ENCODE results near the gene POU3F3.

POU3F3 gene

DNA sequence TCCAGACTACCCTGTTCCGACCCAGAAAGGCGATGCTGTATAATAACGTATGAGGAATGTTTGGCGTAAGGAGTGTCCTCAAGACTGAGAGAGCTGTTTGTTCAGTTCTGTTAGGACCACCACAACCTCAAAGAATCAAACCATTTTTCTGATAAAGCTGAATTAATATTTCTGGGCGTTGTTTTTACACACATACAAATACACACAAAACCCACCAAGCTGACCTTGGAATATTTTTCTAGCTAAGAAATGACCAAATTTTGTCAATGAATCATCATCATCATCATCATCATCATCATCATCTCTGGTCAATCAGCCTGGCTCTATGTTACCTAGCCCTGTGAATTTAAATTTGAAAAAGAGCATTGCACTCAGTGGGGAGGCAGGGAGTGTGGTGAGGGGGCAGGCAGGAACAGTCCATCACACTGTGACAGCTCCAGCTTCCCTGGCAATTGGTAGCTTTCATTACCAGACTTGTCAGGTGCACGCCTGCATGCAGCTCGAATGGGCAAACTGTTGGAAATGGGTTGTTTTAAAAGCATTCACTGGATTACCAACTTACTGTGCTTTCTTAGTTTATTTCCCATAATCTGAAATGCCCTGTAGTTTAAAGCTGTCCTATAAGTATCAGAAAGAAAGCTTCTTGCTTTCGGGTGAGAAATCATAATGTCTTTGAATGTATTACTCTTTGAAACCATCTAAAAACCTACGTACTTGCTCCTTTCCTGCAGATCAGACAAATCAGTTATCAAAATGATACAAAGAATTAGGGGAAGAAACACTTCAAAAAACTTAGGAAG, 6.9 kb upstream of the POU3F3 start:
- no peak for DNase-seq (ENCODE audit: low read depth in 2 of 2)

DNA sequence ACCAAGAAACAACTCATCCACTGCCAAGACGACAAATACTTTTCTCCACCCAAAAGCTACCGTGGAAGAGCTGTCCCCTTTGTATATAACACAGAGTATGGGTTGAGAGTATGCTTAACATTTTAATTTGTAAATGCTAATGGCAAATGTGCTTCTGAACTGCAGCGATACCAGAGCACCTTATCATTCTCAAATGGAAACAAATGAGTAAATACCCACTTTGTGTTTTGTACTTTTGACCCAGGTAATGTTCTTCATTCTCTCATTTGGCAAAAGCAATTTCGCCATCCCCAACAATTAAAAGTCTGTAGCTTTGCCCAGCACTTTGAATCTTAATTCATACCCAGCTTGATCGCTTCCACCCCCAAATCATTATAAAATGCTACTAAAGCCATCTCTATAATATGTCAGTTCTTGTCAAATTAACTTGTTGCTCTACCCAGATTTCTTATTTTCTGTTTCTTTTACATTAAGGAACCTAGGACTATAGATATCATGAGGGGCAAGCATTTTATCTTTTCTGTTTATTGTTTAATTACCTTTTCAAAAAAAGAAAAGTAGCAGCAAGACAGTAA, 6.2 kb upstream of the POU3F3 start:
- no peak for DNase-seq (ENCODE audit: low read depth in 2 of 2)

DNA sequence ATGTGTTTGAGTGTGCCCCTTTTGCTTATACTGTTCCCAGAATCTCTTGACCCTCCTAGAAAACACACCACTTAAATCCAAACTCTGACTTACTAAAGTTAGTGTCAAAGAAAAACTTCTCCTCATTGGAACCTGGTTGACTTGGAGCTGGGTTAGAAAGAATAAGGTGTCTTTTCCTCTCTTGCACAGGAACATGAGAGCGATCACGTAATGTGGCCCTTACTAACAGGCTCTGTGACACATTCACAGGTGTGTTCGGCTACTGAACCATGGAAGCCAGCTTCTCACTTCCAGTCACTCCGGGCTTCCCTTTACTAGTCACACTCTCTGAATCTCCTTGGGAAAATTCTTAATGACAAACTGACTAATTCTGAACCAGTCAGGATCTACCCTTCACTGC, 5.4 kb upstream of the POU3F3 start:
- DNase-seq (ENCODE audit: low read depth in 2 of 2), result no peak

- no peak for DNase-seq (ENCODE audit: low read depth in 2 of 2)
These were observed 4.8 kb upstream of the POU3F3 start for GRCh38 chr2:104849101-104849500.

GRCh38 chr2:104849618-104850141, 4.2 kb upstream of the POU3F3 start:
- peak in 1 of 2 donors; percentile 21 for DNase-seq (ENCODE audit: low read depth in 2 of 2)

GRCh38 chr2:104850361-104851290, 3.3 kb upstream of the POU3F3 start:
- no peak for DNase-seq (ENCODE audit: low read depth in 2 of 2)

GRCh38 chr2:104851291-104852089, 2.4 kb upstream of the POU3F3 start:
- DNase-seq (ENCODE audit: low read depth in 2 of 2), result no peak

DNA sequence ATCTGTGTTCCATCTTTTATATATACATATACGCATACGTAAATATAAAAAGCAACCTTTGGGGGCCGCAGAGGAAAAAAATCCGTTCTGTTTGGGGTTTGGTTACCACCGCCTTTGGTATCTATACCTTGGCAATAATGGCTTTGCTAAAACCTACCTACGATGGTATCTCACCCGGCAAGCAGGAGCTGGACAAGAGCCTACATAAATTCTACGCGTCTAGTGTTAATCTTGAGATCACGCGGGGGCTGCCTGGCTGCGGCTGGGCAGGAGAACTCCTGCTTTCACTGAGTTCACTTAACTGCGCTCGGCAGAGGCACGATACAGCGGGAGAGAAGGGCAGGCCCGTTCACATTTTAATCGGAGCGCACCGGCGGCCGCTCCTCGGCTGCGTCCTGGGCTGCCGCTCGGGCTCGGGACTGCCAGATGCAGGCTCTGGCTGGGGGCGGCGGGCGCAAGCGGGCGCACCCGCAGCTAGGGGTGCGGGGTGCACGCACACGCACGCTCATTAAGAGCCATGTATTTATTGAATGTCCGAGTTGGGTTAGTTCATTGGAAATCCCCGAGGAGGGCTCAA, 1.7 kb upstream of the POU3F3 start:
- DNase-seq (ENCODE audit: low read depth in 2 of 2), result no peak

- no peak for DNase-seq (ENCODE audit: low read depth in 2 of 2)
These were observed 744 bp downstream of the POU3F3 start for GRCh38 chr2:104854498-104855220.

DNA sequence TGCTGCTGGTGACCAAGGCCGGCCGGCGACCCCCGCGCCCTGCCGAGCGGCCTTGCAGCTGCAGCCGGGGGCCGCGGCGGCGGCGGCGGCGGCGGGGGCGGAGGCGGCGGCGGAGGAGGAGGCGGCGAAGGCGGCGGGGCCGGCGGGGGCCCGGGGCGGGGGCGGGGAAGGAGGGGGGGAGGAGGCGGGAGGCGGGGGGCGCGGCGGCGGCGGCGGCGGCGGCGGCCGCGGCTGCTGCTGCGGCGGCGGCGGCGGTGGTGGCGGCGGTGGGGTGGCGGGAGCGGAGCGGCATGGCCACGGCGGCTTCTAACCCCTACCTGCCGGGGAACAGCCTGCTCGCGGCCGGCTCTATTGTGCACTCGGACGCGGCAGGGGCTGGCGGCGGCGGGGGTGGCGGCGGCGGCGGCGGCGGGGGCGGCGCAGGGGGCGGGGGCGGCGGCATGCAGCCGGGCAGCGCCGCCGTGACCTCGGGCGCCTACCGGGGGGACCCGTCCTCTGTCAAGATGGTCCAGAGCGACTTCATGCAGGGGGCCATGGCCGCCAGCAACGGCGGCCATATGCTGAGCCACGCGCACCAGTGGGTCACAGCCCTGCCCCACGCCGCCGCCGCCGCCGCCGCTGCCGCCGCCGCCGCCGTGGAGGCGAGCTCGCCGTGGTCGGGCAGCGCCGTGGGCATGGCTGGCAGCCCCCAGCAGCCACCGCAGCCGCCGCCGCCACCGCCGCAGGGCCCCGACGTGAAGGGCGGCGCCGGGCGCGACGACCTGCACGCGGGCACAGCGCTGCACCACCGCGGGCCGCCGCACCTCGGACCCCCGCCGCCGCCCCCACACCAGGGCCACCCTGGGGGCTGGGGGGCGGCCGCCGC, 1.5 kb downstream of the POU3F3 start:
- no peak for DNase-seq (ENCODE audit: low read depth in 2 of 2)

DNA sequence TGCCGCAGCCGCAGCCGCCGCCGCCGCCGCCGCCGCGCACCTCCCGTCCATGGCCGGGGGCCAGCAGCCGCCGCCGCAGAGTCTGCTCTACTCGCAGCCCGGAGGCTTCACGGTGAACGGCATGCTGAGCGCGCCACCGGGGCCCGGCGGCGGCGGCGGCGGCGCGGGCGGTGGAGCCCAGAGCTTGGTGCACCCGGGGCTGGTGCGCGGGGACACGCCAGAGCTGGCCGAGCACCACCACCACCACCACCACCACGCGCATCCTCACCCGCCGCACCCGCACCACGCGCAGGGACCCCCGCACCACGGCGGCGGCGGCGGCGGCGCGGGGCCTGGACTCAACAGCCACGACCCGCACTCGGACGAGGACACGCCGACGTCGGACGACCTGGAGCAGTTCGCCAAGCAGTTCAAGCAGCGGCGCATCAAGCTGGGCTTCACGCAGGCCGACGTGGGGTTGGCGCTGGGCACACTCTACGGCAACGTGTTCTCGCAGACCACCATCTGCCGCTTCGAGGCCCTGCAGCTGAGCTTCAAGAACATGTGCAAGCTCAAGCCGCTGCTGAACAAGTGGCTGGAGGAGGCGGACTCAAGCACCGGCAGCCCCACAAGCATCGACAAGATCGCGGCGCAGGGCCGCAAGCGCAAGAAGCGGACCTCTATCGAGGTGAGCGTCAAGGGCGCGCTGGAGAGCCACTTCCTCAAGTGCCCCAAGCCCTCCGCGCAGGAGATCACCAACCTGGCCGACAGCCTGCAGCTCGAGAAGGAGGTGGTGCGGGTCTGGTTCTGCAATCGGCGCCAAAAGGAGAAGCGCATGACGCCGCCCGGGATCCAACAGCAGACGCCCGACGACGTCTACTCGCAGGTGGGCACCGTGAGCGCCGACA, 2.4 kb downstream of the POU3F3 start:
- no peak for DNase-seq (ENCODE audit: low read depth in 2 of 2)

GRCh38 chr2:104856973-104857261, 3.0 kb downstream of the POU3F3 start:
- DNase-seq (ENCODE audit: low read depth in 2 of 2), result no peak

- no peak for DNase-seq (ENCODE audit: low read depth in 2 of 2)
These were observed 3.5 kb downstream of the POU3F3 start for GRCh38 chr2:104857262-104858005.

GRCh38 chr2:104858006-104858978, 4.4 kb downstream of the POU3F3 start:
- DNase-seq (ENCODE audit: low read depth in 2 of 2), result no peak

DNA sequence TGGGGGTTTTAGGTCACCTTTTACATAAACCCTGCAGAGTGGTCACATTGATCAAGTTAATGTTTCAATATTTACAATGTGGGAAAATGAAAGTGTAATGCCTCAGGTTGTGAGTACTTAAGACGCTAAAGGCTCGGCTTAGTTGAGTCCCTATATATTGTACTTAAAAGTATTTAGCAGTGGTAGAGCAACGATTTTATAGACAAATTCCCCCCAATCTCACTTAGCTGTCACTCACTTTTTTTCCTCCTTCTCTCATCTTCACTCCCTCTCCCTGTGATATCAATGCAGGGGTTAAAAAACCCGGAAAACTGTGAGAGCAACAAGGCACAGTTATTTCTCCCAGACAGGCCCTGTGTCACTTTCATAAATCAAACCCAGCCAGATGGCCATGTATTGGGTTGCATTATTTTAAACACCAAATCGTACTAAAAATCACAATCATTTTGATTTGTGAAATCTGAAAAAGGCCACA, 5.4 kb downstream of the POU3F3 start:
- DNase-seq (ENCODE audit: low read depth in 2 of 2), result no peak

DNA sequence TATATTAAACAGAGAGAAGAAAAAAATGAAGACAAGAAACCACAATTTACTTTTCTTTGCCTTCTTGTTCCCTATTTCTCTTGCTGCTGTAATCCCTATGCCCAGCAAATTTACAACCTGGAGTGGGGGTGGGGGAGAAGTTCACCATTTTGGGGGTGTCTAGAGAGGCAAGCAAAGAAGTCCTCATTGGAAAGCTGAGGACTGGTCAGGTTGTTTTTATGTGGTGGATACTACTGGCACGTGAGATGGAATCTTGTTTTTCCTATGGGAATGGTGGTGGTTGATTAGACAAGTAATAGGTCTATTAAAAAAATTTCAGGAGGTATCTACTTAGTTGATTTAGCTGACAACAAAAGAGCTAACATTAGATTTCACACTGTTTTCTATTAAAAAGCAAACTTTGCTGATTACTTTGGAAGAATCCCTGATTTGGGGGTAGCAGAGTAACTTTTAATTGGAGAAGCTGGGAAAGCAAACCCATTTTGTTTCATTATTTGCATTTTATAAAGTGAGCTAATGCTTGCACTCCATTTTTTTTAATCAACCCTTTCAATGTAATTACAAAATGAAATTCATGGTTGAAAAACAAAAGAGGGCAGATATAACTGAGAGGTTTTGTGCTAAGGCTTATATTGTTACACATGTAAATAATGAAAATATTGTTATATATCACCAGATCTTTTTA, 6.0 kb downstream of the POU3F3 start:
- DNase-seq (ENCODE audit: low read depth in 2 of 2), result no peak

All from stimulated activated CD8-positive, alpha-beta memory T cell treated with anti-CD3 and anti-CD28 coated beads, Interleukin-2, amount 100 ng/mL, for 1 hour (primary cell).